ENCODE data around the gene SORBS1.

Gene SORBS1

DNA sequence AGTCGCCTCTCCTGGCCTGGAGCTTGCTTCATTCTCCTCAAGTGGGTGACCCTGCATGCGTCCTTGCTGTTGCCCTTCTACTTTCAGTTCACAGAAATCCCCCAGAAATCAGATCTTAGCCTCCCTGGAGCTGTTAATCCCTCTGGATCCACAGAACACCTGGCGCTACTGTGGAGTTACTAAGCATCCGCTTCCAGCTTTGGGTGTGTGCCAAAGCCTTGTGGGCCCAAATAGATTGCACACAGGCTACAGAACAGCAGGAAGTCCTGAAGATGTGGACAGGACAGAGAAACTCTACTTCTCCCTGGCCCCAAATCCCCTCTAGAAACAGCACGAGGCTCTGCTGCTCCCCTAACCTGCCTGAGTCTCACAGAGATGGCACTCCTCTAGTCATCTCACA, 233.8 kb downstream of the SORBS1 start:
- TF ChIP-seq, protein P1, sequence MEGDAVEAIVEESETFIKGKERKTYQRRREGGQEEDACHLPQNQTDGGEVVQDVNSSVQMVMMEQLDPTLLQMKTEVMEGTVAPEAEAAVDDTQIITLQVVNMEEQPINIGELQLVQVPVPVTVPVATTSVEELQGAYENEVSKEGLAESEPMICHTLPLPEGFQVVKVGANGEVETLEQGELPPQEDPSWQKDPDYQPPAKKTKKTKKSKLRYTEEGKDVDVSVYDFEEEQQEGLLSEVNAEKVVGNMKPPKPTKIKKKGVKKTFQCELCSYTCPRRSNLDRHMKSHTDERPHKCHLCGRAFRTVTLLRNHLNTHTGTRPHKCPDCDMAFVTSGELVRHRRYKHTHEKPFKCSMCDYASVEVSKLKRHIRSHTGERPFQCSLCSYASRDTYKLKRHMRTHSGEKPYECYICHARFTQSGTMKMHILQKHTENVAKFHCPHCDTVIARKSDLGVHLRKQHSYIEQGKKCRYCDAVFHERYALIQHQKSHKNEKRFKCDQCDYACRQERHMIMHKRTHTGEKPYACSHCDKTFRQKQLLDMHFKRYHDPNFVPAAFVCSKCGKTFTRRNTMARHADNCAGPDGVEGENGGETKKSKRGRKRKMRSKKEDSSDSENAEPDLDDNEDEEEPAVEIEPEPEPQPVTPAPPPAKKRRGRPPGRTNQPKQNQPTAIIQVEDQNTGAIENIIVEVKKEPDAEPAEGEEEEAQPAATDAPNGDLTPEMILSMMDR (IDR thresholded peaks at IDR 0.05; ENCODE audit: low read depth, low read length) = no peak
- no peak overlapping the region for H3K4me3 ChIP-seq (replicated peaks in 1 of 2; ENCODE audit: low read depth in 2 of 2, low read length in 2 of 2)
- DNase-seq (ENCODE audit: low read depth in 2 of 2) = peak; percentile 60 to 67

DNA sequence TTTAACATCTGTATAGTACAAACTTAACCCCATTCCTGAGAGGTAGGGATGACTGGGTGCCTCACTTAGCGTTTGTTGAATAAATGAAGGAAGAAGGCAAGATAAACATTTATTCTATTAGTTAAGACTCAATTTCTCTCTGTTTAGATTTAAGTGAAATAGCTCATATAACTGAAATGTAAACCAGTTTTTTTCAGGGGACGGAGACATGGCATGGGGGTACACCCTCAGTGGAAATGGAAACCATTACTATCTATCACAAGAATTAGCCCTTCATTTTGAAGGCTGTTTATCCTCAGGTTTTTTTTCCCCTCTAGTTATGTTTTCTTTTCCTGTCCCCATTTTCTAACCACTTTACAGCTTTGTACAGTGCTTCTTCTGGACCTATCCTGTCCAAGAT, 234.8 kb downstream of the SORBS1 start:
- TF ChIP-seq, protein P1 (IDR thresholded peaks at IDR 0.05; ENCODE audit: low read depth, low read length) = no peak

DNA sequence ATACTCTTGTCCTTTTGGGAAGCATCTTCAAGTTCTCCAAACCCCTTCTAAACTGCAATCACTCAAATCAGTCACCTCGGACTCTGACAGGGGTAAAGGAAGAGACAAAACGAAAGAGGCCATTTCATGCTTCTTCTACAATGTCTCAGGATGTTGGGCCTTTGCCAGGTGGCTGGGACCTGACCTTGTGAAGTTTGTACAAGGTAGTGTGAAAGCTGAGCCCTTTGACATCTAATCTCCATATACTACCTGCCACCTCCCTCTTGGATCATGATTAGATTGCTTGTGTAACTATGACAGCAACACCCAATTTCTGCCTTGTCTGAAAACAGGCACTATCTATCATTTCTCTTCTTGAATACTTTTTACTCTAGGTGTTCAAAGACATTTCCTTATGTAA, 235.3 kb downstream of the SORBS1 start:
- TF ChIP-seq, protein P1 (IDR thresholded peaks at IDR 0.05; ENCODE audit: low read depth, low read length) = no peak
- H3K4me3 ChIP-seq (replicated peaks in 1 of 2; ENCODE audit: low read depth in 2 of 2, low read length in 2 of 2) = no peak overlapping the region
- DNase-seq (ENCODE audit: low read depth in 2 of 2) = no peak

More for the DNA sequence above, 234.8 kb downstream of the SORBS1 start:
- no peak for DNase-seq (ENCODE audit: low read depth in 2 of 2)
- no peak overlapping the region for H3K4me3 ChIP-seq (replicated peaks in 1 of 2; ENCODE audit: low read depth in 2 of 2, low read length in 2 of 2)

DNA sequence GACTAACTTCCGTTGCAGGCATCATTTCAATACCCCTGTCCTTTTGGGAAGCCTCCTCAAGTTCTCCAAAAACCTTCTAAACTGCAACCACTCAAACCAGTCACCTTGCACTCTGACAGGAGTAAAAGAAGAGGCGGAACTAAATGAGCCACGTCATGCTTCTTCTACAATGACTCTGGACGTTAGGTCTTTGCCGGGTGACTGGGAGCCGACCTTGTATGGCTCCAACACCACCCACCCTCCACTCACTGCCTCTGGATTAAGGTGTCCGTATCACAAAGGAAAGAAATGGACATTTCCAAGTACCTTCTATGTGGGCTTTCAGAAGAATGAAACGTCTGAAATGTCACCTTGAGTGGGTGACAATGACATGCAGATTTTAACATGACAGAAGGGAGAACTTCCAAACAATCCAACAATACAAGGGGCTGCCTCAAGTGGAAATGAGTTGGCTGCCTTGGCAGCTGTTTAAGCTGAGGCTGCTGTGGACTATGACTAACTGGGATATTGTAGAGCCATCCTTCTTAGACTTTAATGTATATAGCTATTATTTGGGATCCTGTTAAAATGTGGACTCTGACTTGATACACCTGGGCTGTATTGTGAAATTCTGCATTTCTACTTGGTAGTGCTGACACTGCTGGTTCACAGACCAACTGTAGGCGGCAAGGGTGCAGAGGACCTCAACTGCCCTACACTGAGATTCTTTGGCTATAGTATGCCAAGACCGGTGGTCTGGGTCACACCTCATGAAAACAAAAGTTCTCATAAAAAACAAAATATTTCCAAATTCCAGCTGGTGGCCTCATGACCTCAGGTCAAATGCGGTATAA, 236.5 kb downstream of the SORBS1 start:
- H3K4me3 ChIP-seq (replicated peaks in 1 of 2; ENCODE audit: low read depth in 2 of 2, low read length in 2 of 2) = no peak overlapping the region
- TF ChIP-seq, protein P1 (IDR thresholded peaks at IDR 0.05; ENCODE audit: low read depth, low read length) = no peak
- DNase-seq (ENCODE audit: low read depth in 2 of 2) = no peak

DNA sequence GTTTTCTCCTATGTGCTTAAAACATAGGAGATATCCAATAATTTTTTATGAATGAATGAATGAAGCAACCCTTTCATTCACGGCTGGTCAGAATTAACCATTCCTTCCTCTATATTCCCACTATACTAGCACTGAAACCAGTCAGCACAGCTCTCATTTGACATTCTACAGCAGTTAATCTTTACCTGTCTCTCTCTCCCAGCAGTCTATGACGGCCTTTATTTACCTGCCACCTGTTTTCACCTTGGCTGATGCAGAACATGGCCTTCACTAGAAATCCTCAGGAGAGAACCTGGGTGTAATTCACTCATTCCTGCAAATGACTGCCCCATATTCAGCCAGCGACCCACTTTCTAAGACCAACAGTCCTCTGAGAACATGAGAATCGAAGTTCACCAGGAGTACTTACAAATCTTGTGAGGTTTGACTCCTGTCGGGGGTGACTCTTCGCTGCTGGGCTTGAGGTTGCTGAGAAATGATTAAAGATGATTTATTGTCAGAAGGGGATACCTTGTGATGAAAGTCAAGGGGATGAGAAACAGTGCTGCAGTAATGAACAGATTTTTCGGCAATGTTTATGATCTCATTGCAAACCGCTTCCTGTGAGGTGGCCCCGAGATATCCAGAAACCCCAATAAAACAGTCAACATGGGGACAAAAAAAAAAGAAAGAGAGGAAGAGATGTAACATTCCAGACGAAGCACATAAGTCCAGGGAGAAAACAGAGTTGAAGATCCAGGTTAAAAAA, 239.4 kb downstream of the SORBS1 start:
- no peak for DNase-seq (ENCODE audit: low read depth in 2 of 2)
- TF ChIP-seq, protein P1 (IDR thresholded peaks at IDR 0.05; ENCODE audit: low read depth, low read length) = no peak
- H3K4me3 ChIP-seq (replicated peaks in 1 of 2; ENCODE audit: low read depth in 2 of 2, low read length in 2 of 2) = no peak overlapping the region

DNA sequence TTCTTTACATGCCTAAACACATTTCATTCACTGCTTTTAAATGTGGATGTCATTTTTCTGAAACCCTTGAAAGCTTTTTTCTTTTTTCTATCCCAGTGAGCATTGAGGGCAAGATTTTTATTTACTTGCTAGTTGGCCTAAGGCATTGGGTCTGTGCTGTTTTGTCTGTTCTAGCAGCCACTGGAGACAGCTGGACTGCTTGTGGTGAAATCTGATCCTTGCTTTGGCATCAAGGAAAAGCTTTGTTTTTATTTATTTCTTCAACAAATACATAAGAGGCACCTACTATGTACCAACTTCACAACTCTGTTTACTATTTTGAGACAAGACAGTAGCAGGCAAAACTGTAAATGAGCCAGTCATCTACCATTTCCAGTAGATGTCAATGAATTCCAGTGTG, 241.9 kb downstream of the SORBS1 start:
- peak in 1 of 2 donors; percentile 31 for DNase-seq (ENCODE audit: low read depth in 2 of 2)
- TF ChIP-seq, protein P1 (IDR thresholded peaks at IDR 0.05; ENCODE audit: low read depth, low read length) = no peak
- H3K4me3 ChIP-seq (replicated peaks in 1 of 2; ENCODE audit: low read depth in 2 of 2, low read length in 2 of 2) = no peak overlapping the region

All from cardiac fibroblast (primary cell).